SK-N-SH (cell line): ENCODE data around the gene ATP8A2.

ENCODE experiments used
- CHD2 ChIP-seq: fragments of 150-350 bp; IDR thresholded peaks from 2 replicates; pipeline ENCODE4 v1.6.1; 2018; ENCODE audit warnings: low read length; ENCODE audit not compliant: partially characterized antibody
- CTCF ChIP-seq: fragments of 200-600 bp; sonication (generic); IDR thresholded peaks from 2 replicates; pipeline ENCODE4 v1.6.1; 2017; ENCODE audit warnings: antibody characterized with exemption, mild to moderate bottlenecking, moderate library complexity
- EP300 ChIP-seq, 2 experiments: IDR thresholded peaks; 2 replicates each; pipeline versions ENCODE4 v1.4.0 to v1.6.1; 2012; ENCODE audit warnings: borderline replicate concordance in 1 of 2, low read depth in 1 of 2, low read length in 1 of 2
- FOXM1 ChIP-seq: IDR thresholded peaks from 2 replicates; pipeline ENCODE4 v1.4.0; 2012; ENCODE audit warnings: low read depth, mild to moderate bottlenecking
- JUND ChIP-seq: IDR thresholded peaks from 2 replicates; pipeline ENCODE4 v1.4.0; 2012
- MAX ChIP-seq: IDR thresholded peaks from 2 replicates; pipeline ENCODE4 v1.4.0; 2012; ENCODE audit warnings: low read depth
- NRF1 ChIP-seq: IDR thresholded peaks from 2 replicates; pipeline ENCODE4 v1.6.1; 2012; ENCODE audit warnings: low read depth, mild to moderate bottlenecking, low read length
- PBX3 ChIP-seq: IDR thresholded peaks from 2 replicates; pipeline ENCODE4; 2012
- POLR2AphosphoS5 ChIP-seq: IDR thresholded peaks from 2 replicates; pipeline ENCODE4 v1.6.1; 2012; ENCODE audit warnings: low read depth, low read length
- REST ChIP-seq: IDR thresholded peaks from 2 replicates; pipeline ENCODE4 v1.6.1; 2012; ENCODE audit warnings: mild to moderate bottlenecking, low read depth, low read length, moderate library complexity
- RFX5 ChIP-seq: IDR thresholded peaks from 2 replicates; pipeline ENCODE4 v1.6.1; 2012; ENCODE audit warnings: mild to moderate bottlenecking, improper control_type of control experiment, low read length
- TAF1 ChIP-seq: IDR thresholded peaks from 2 replicates; pipeline ENCODE4 v1.6.1; 2012; ENCODE audit warnings: low read depth, mild to moderate bottlenecking, low read length, moderate library complexity, borderline replicate concordance
- USF1 ChIP-seq: IDR thresholded peaks from 2 replicates; pipeline ENCODE4 v1.4.0; 2012; ENCODE audit warnings: low read depth, borderline replicate concordance

GRCh38 chr13:25886438-25887214 is 514.9 kb downstream of the ATP8A2 start:
- TF ChIP-seq CTCF (no peak), EP300 (IDR thresholded peaks at IDR 0.05; ENCODE audit: borderline replicate concordance in 1 of 2, low read depth in 1 of 2, low read length in 1 of 2) (no peak), POLR2AphosphoS5 (no peak), JUND (no peak), RFX5 (no peak), USF1 (no peak), TAF1 (no peak), MAX (no peak), NRF1 (no peak), FOXM1 (no peak), CHD2 (no peak), REST (no peak), PBX3 (no peak)
